ENCODE data around the gene CPAMD8.

The CPAMD8 gene

DNA sequence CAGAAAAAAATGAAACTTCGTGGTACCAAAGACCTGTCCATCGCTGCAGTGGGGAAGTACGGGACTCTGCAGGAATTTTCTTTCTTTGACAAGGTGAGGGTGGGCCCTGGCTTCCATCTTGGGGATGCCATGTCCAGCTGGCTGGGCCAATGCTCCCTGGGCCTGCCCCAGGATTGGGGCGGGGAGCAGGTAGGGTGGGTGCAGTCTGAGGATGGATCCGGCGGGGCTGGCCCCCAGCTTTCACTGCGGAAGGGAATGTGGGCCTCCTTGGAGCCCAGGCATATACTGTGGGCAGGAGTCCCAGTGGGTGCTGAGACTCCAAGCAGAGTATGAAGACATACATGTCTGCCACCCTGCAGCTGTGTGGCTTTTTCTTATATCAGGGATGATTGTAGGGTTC is 173.5 kb downstream of the CPAMD8 start:
- TF ChIP-seq, protein P1, sequence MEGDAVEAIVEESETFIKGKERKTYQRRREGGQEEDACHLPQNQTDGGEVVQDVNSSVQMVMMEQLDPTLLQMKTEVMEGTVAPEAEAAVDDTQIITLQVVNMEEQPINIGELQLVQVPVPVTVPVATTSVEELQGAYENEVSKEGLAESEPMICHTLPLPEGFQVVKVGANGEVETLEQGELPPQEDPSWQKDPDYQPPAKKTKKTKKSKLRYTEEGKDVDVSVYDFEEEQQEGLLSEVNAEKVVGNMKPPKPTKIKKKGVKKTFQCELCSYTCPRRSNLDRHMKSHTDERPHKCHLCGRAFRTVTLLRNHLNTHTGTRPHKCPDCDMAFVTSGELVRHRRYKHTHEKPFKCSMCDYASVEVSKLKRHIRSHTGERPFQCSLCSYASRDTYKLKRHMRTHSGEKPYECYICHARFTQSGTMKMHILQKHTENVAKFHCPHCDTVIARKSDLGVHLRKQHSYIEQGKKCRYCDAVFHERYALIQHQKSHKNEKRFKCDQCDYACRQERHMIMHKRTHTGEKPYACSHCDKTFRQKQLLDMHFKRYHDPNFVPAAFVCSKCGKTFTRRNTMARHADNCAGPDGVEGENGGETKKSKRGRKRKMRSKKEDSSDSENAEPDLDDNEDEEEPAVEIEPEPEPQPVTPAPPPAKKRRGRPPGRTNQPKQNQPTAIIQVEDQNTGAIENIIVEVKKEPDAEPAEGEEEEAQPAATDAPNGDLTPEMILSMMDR (IDR thresholded peaks at IDR 0.05): no peak
- H3K27ac ChIP-seq: no peak overlapping the region
- DNase-seq (ENCODE audit: low spot score): no peak
- no peak overlapping the region for H3K4me3 ChIP-seq

DNA sequence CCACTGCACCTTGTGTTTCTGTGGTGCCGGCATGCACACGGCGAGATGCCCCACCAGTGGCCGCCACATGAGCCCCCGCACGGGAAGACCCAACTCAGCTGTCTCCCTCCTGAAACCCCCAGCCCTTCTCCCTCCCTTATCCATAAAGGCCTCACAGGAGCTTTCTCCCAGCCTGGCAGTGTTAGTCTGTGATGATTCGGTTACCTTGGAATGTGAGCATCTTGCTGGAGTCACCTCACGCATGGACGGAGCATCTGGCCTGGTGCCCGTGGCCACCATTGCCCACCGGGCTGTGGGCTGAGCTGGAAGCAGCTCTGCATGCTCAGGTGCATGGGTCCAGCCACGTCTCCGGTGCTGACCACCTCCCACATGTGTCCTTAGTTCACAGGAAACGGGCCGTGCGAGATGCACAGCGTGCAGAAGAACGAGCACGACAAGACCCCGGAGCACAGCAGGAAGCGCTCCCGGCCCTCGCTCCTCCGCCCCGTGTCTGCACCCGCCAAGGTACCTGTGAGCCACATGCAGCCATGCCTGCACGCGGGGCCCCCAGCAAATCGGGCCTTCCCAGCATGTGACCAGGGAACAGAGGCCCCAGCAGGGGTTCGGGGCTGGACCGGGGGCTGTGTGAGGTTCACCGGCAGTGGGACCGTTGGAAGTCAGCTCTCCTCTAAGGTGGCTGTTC is 175.4 kb downstream of the CPAMD8 start:
- no peak for DNase-seq (ENCODE audit: low spot score)
- no peak overlapping the region for H3K4me3 ChIP-seq
- TF ChIP-seq, protein P1 (IDR thresholded peaks at IDR 0.05): no peak
- no peak overlapping the region for H3K27ac ChIP-seq

DNA sequence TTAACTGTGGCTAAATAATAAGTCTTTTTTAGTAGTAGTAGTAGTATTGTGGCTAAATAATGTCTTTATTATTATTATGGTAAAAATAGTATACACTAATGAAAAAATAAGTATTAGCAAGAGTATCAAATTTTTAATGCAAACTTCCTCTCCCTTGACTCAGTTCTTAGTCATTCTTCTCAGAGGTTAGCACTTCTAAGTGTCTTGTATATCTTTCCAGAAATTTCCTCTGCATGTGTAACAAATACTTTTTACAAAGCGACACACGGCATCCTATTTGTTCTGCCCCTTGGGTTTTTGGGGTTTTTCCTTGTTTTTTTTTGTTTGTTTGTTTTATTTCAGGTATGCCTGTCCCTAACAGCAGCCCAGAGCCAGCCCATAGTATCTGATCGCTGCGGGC is 176.5 kb downstream of the CPAMD8 start:
- DNase-seq (ENCODE audit: low spot score): no peak
- TF ChIP-seq, protein P1 (IDR thresholded peaks at IDR 0.05): no peak
- Histone ChIP-seq H3K27ac (no peak overlapping the region), H3K4me3 (no peak overlapping the region)

DNA sequence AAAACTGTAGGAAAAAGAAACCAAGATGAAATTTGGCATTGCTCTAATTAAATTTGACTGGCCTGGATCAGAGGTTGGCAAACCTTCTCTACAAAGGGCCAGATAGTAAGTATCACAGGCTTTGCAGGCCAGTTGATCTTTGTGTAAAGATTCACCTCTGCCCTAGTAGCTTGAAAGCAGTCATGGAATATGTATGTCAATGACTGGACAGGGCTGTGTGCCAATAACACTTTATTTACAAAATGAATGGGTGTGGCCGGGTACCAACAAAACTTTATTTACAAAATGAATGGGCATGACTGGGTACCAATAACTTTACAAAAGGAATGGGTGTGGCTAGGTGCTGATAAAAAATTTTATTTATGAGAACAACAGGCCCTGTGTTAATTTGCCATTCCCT is 177.4 kb downstream of the CPAMD8 start:
- TF ChIP-seq, protein P1 (IDR thresholded peaks at IDR 0.05): no peak
- Histone ChIP-seq H3K27ac (no peak overlapping the region), H3K4me3 (no peak overlapping the region)
- no peak for DNase-seq (ENCODE audit: low spot score)

DNA sequence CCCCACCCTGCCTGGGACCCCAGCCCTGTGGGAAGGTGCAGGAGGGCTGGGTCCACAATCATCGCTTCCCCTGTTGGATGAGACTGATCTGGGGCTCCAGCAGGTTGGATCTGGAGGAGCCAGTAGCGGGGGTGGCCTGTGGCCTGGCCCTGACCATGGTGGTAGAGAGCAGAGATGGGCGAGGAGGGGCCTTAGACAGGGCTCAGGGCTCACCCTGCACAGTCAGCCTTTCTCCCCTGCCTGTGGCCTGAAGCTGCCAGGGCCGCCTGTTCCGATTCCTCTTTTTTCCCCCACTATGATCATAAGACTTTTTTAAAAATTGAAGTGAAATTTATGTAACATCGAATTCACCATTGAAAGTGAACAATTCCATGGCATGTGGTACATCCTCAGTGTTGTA is 179.2 kb downstream of the CPAMD8 start:
- Histone ChIP-seq H3K27ac (peak overlapping the region in 1 of 2 donors; percentile 9), H3K4me3 (no peak overlapping the region)
- DNase-seq (ENCODE audit: low spot score): no peak
- TF ChIP-seq, protein P1 (IDR thresholded peaks at IDR 0.05): no peak

DNA sequence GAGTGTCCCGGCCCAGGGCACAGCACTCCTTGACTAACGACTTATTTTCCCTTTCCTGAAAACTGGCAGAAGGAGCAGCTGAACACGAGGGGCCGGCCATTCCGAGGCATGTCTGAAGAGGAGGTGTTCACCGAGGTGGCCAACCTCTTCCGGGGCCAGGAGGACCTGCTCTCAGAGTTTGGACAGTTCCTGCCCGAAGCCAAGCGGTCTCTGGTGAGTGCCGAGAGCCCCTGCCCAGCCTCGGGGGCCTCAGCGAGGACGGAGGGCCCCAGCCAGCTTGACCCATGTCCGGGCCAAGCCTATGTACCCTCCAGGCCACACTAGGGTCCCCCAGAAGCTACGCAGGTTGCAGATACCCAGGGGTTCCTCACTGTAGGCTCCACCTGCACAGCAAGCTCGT is 179.7 kb downstream of the CPAMD8 start:
- TF ChIP-seq, protein P1 (IDR thresholded peaks at IDR 0.05): no peak
- no peak for DNase-seq (ENCODE audit: low spot score)
- Histone ChIP-seq H3K27ac (peak overlapping the region in 1 of 2 donors; percentile 9), H3K4me3 (no peak overlapping the region)
